ENCODE results near the gene COX7A2L. TPM values are rescaled to one million over a fixed set of nuclear protein-coding genes. Genes with fewer than 3 reads are reported as not detected.

COX7A2L gene
- total and polyA plus RNA-seq, 2 donors (not counting 1 experiment from before 2014, with no cell fraction given), result 39.4 to 66.7 TPM

DNA sequence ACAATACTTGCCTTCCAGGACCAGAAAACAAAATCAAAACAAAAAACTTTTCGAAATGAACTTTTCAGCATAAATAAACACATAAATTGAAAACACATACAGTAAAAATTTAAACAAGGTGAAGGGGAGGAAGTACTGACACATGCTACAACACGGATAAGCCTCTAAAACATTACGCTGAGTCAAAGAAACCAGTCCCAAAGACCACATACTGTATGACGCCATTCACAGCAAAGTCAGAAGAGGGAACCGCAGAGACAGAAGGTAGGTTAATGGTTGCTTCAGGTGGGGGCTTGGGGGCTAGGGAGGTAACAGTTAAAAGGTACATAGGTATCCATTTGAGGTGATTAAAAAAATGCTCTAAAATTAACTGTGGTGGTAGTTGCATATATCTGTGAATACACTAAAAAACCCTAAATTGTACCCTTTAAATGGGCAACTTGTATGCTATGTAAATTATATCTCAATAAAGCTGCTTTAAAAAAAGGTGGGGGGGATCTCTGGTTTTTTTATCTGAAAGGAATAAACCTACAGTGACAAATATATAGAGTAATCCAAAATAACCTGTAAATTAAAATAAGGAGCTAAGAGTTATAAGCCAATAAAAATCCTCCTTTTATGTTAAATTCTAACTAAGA lies 7.1 kb downstream of the COX7A2L start:
- POLR2A ChIA-PET, result no interaction called here
- intact Hi-C loops (cut with micrococcal nuclease), result no loop called here
- CTCF ChIA-PET, result no interaction called here

DNA sequence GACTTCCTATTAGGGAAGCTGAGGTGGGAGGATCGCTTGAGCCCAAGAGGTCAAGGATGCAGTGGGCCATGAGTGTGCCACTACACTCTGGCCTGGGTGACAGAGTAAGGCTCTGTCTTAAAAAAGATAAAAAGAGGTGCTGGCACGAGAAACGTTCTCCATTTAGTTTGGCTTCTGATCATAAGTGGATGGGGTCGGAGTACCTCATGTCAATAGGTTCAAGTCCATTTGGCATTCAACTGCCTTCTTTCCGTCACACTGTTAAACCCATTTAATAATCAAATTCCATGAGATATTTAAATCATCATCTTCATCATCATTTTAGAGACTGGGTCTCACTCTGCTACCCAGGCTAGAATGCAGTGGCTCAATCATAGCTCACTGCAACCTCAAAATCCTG lies 9.2 kb downstream of the COX7A2L start:
- H3K27me3 Mint-ChIP-seq, result no peaks in the 10 kb centered on the region
- TF ChIP-seq CTCF (IDR thresholded peaks at IDR 0.05) (no peak), EZH2 (IDR thresholded peaks at IDR 0.05; ENCODE audit: borderline replicate concordance, insufficient read depth, low read depth, low read length, poor library complexity, severe bottlenecking) (no peak)
- no peak overlapping the region for H3K4me3 ChIP-seq (ENCODE audit: control extremely low read depth in 1 of 5, extremely low read depth in 1 of 5, insufficient read depth in 1 of 5, low read depth in 2 of 5, low read length in 4 of 5)
- H3K9me3 ChIP-seq (ENCODE audit: control extremely low read depth in 1 of 3, control insufficient read depth in 2 of 3, insufficient read depth in 1 of 3, low read length in 2 of 3), result no peaks in the 10 kb centered on the region
- H3K4me1 ChIP-seq (ENCODE audit: control insufficient read depth in 2 of 2, insufficient read depth in 2 of 2, low read length in 2 of 2), result no peaks in the 10 kb centered on the region
- no peak overlapping the region for H3K4me2 ChIP-seq (replicated peaks; ENCODE audit: low read depth, low read length, poor library complexity, severe bottlenecking)
- H3K9me3 Mint-ChIP-seq (ENCODE audit: insufficient read depth), result no peaks in the 10 kb centered on the region
- no peak for DNase-seq
- no peak overlapping the region for H3K27ac ChIP-seq (ENCODE audit: low read length in 2 of 2)
- H3K27ac Mint-ChIP-seq, result no peak overlapping the region
- H3K27me3 ChIP-seq (replicated peaks in 1 of 4; ENCODE audit: control extremely low read depth in 1 of 4, control insufficient read depth in 3 of 4, insufficient read depth in 4 of 4, low read length in 3 of 4), result no peaks in the 10 kb centered on the region
- H3K36me3 ChIP-seq (replicated peaks in 1 of 2; ENCODE audit: control extremely low read depth in 1 of 2, control insufficient read depth in 1 of 2, extremely low read depth in 1 of 2, insufficient read depth in 2 of 2, low read length in 1 of 2), result peaks cover 0 to 33% of the 10 kb centered on the region in 2 experiments
- ATAC-seq (ENCODE audit: low read depth), result no peak
- POLR2A ChIA-PET, result no interaction called here
- CTCF ChIA-PET, result no interaction called here
- 95% methylated on average over 5 of the region's 5 CpGs for WGBS (ENCODE audit: insufficient coverage)
- H4K20me1 ChIP-seq (ENCODE audit: control insufficient read depth, insufficient read depth, low read length, poor library complexity, severe bottlenecking), result peaks cover 23% of the 10 kb centered on the region
- intact Hi-C loops (cut with micrococcal nuclease), result no loop called here
- peaks cover 63% of the 10 kb centered on the region for H3K79me2 ChIP-seq (ENCODE audit: control insufficient read depth, insufficient read depth, low read length)
- no peak overlapping the region for H3K9ac ChIP-seq (ENCODE audit: low read length)
- H3K4me1 Mint-ChIP-seq, result peaks cover 12% of the 10 kb centered on the region
- H3K4me3 Mint-ChIP-seq, result no peak overlapping the region
- no peak overlapping the region for H2AFZ ChIP-seq (ENCODE audit: insufficient read depth, low read depth, low read length, poor library complexity, severe bottlenecking)

More for the DNA sequence above, 7.1 kb downstream of the COX7A2L start:
- H3K36me3 ChIP-seq (replicated peaks in 1 of 2; ENCODE audit: control extremely low read depth in 1 of 2, control insufficient read depth in 1 of 2, extremely low read depth in 1 of 2, insufficient read depth in 2 of 2, low read length in 1 of 2), result peaks cover 0 to 33% of the 10 kb centered on the region in 2 experiments
- Mint-ChIP-seq H3K27ac (no peak overlapping the region), H3K4me3 (no peak overlapping the region), H3K4me1 (peaks cover 26% of the 10 kb centered on the region), H3K27me3 (no peaks in the 10 kb centered on the region), H3K9me3 (ENCODE audit: insufficient read depth) (no peaks in the 10 kb centered on the region)
- H4K20me1 ChIP-seq (ENCODE audit: control insufficient read depth, insufficient read depth, low read length, poor library complexity, severe bottlenecking), result peaks cover 28% of the 10 kb centered on the region
- ATAC-seq (ENCODE audit: low read depth) (no peak), DNase-seq (no peak)
- no peak overlapping the region for H3K4me2 ChIP-seq (replicated peaks; ENCODE audit: low read depth, low read length, poor library complexity, severe bottlenecking)
- H3K9me3 ChIP-seq (ENCODE audit: control extremely low read depth in 1 of 3, control insufficient read depth in 2 of 3, insufficient read depth in 1 of 3, low read length in 2 of 3), result no peaks in the 10 kb centered on the region
- no peaks in the 10 kb centered on the region for H3K27me3 ChIP-seq (replicated peaks in 1 of 4; ENCODE audit: control extremely low read depth in 1 of 4, control insufficient read depth in 3 of 4, insufficient read depth in 4 of 4, low read length in 3 of 4)
- WGBS (ENCODE audit: insufficient coverage), result no CpG with 5 or more reads among the region's 5 CpGs
- H2AFZ ChIP-seq (ENCODE audit: insufficient read depth, low read depth, low read length, poor library complexity, severe bottlenecking), result no peak overlapping the region
- H3K79me2 ChIP-seq (ENCODE audit: control insufficient read depth, insufficient read depth, low read length), result peaks cover 74% of the 10 kb centered on the region
- H3K9ac ChIP-seq (ENCODE audit: low read length), result no peak overlapping the region
- H3K27ac ChIP-seq (ENCODE audit: low read length in 2 of 2), result no peak overlapping the region
- peaks cover under 1 to 3% of the 10 kb centered on the region in 2 donors for H3K4me1 ChIP-seq (ENCODE audit: control insufficient read depth in 2 of 2, insufficient read depth in 2 of 2, low read length in 2 of 2)
- no peak overlapping the region for H3K4me3 ChIP-seq (ENCODE audit: control extremely low read depth in 1 of 5, extremely low read depth in 1 of 5, insufficient read depth in 1 of 5, low read depth in 2 of 5, low read length in 4 of 5)
- TF ChIP-seq EZH2 (IDR thresholded peaks at IDR 0.05; ENCODE audit: borderline replicate concordance, insufficient read depth, low read depth, low read length, poor library complexity, severe bottlenecking) (no peak), CTCF (IDR thresholded peaks at IDR 0.05) (no peak)
